Activated naive CD4-positive, alpha-beta T cell treated with anti-CD3 and anti-CD28 coated beads for 36 hours (primary cell): ENCODE data around the gene SNAPIN. TPM values are rescaled to one million over a fixed set of nuclear protein-coding genes. Genes with fewer than 3 reads are reported as not detected.
"Not testable (repeated sequence)": the region's sequence is repeated elsewhere in the genome, so short reads cannot be mapped to it uniquely, and the experiment has no call there.

Experiments
- CTCF ChIA-PET: fragments of 350-600 bp; sonication (Branson Sonifier 250); formaldehyde crosslinking; loops from one replicate; lab custom pipeline; 2021; ENCODE audit warnings: antibody characterized with exemption; lab: Charles Lee
- DNase-seq: peaks from one replicate; pipeline ENCODE4 v3.0.0-alpha.2; 2020
- H3K27ac Mint-ChIP-seq: one replicate; pipeline ENCODE4 v1.8.0; 2021; ENCODE audit warnings: mild to moderate bottlenecking, mixed read lengths
- H3K27me3 Mint-ChIP-seq: one replicate; pipeline ENCODE4 v1.8.0; 2021; ENCODE audit warnings: low read depth, mixed read lengths
- H3K36me3 Mint-ChIP-seq: one replicate; pipeline ENCODE4 v1.8.0; 2021; ENCODE audit warnings: low read depth, mixed read lengths
- H3K4me1 Mint-ChIP-seq: one replicate; pipeline ENCODE4 v1.8.0; 2021; ENCODE audit warnings: low read depth, mixed read lengths
- H3K4me3 Mint-ChIP-seq: one replicate; pipeline ENCODE4 v1.8.0; 2021; ENCODE audit warnings: mild to moderate bottlenecking, moderate library complexity, mixed read lengths
- H3K9me3 Mint-ChIP-seq: one replicate; pipeline ENCODE4 v1.8.0; 2021; ENCODE audit warnings: mixed read lengths
- intact Hi-C: fragments of 100-400 bp; cut with micrococcal nuclease; formaldehyde crosslinking; loops from one replicate; pipeline ENCODE4 v1.15.1; 2023
- total RNA-seq, 2 experiments: library from RNA; stranded (reverse); gene quantifications; one replicate each; pipeline ENCODE4 v1.2.3, GENCODE V29; 2021

Gene SNAPIN
- total RNA-seq, 2 experiments from 2014 or later = 24.4 to 26.2 TPM

DNA sequence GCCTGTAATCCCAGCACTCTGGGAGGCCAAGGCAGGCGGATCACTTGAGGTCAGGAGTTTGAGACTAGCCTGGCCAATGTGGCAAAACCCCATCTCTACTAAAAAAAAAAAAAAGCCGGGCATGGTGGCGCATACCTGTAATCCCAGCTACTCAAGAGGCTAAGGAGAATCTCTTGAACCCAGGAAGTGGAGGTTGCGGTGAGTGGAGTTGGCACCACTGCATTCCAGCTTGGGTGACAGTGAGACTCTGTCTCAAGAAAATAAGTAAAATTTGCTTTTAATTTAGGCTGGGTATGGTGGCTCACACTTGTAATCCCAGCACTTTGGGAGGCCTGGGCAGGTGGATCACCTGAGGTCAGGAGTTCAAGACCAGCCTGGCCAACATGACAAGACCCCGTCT, 18.3 kb upstream of the SNAPIN start:
- Mint-ChIP-seq H3K27ac (peak overlapping the region; percentile 5), H3K36me3 (peaks cover 69% of the 10 kb centered on the region), H3K4me1 (peaks cover 53% of the 10 kb centered on the region)
- H3K27me3 Mint-ChIP-seq, DNase-seq, H3K9me3 Mint-ChIP-seq, H3K4me3 Mint-ChIP-seq, intact Hi-C loops: not testable (repeated sequence)
- CTCF ChIA-PET = interaction anchor here (1.2 kb wide), 1 partner anchor 9 kb away, joined by 5 read pairs; no protein-coding TSS in a partner anchor

DNA sequence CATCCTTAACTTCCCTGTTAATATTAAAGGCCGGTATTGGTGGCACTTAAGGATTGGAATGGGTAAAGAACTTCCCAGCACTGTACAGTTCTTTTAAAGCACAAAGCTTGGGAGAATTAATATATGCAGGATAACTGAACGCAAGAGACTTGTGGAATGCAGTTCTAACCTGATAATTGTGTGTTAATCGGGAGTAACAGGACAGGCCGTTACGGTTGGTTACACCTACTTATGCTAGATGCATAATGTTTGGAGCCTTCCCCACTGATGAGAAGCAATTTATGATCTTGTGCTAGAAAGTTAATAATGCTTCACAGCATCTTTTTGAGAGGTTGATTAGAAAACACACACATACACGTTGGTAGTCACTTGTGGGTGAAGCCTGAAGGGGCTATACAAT, 17.6 kb upstream of the SNAPIN start:
- CTCF ChIA-PET = interaction anchor here (0.6 to 1.2 kb wide), 3 partner anchors 9 to 147 kb away, joined by 3 to 5 read pairs (median 3); no protein-coding TSS in a partner anchor
- Mint-ChIP-seq H3K27ac (peak overlapping the region; percentile 5), H3K27me3 (no peaks in the 10 kb centered on the region), H3K36me3 (peaks cover 72% of the 10 kb centered on the region), H3K4me1 (peaks cover 57% of the 10 kb centered on the region), H3K9me3 (no peaks in the 10 kb centered on the region), H3K4me3 (no peak overlapping the region)
- intact Hi-C loops = no loop called here
- DNase-seq = no peak

DNA sequence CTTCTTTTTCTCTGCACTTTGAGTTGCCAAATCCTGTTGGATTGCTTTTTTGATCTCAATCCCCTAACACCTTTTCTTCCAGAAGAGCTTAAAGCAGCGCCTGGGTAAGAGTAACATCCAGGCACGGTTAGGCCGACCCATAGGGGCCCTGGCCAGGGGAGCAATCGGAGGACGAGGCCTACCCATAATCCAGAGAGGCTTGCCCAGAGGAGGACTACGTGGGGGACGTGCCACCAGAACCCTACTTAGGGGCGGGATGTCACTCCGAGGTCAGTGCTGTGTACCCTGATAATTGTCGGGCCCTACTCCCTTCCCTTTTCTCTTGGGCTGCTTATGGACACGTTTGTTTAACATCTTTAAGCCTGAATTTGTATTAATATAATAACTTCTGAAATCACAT, 16.3 kb upstream of the SNAPIN start:
- DNase-seq = no peak
- peaks cover 51% of the 10 kb centered on the region for H3K4me1 Mint-ChIP-seq
- H3K27me3 Mint-ChIP-seq = no peaks in the 10 kb centered on the region
- peaks cover 69% of the 10 kb centered on the region for H3K36me3 Mint-ChIP-seq
- CTCF ChIA-PET = no interaction called here
- no peak overlapping the region for H3K4me3 Mint-ChIP-seq
- no peaks in the 10 kb centered on the region for H3K9me3 Mint-ChIP-seq
- intact Hi-C loops = no loop called here
- H3K27ac Mint-ChIP-seq = no peak overlapping the region

DNA sequence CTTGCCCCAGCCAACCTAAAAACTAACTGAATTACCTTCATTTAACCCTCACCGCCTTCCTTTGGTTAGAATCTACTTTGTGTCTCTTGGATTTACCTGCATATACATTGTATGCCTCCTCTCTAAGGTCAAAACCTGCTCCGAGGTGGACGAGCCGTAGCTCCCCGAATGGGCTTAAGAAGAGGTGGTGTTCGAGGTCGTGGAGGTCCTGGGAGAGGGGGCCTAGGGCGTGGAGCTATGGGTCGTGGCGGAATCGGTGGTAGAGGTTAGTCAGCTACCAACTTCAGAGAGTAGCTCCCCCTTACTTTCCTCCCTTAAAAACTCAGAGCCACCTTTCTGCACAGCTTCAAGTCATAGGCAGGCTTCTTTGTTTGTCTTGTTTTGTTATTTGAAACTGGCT, 15.4 kb upstream of the SNAPIN start:
- Mint-ChIP-seq H3K27me3 (no peaks in the 10 kb centered on the region), H3K4me3 (no peak overlapping the region), H3K9me3 (no peaks in the 10 kb centered on the region), H3K36me3 (peaks cover 67% of the 10 kb centered on the region), H3K4me1 (peaks cover 52% of the 10 kb centered on the region), H3K27ac (no peak overlapping the region)
- DNase-seq = no peak
- CTCF ChIA-PET = interaction anchor here (0.6 to 1.2 kb wide), 3 partner anchors 10 to 111 kb away, joined by 3 to 4 read pairs (median 3); no protein-coding TSS in a partner anchor
- intact Hi-C loops = no loop called here

DNA sequence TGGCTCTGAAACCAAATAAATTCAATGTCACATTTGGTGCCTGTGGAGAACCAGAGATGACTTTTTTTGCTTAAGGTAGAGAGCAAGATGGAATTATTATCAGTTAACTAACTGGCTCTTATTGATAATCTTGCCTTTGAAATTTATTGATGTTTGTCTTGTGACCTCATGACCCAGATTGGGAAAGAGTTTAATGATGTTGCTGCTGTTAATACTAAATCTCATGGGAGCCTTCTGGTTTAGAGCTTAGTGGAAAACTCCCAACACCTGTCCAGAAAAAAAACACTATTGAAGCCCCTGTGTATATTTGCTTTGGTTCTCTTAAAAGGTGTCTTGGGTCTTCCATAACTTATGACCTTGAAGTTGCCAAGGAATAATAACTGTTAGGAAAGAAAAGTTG, 14.7 kb upstream of the SNAPIN start:
- intact Hi-C loops = no loop called here
- Mint-ChIP-seq H3K36me3 (peaks cover 65% of the 10 kb centered on the region), H3K27ac (peak overlapping the region; percentile 75), H3K27me3 (no peaks in the 10 kb centered on the region), H3K4me3 (no peak overlapping the region), H3K4me1 (peaks cover 57% of the 10 kb centered on the region), H3K9me3 (no peaks in the 10 kb centered on the region)
- CTCF ChIA-PET = interaction anchor here (0.6 to 1.2 kb wide), 4 partner anchors 9 to 133 kb away, joined by 3 to 4 read pairs (median 3); no protein-coding TSS in a partner anchor
- DNase-seq = no peak

DNA sequence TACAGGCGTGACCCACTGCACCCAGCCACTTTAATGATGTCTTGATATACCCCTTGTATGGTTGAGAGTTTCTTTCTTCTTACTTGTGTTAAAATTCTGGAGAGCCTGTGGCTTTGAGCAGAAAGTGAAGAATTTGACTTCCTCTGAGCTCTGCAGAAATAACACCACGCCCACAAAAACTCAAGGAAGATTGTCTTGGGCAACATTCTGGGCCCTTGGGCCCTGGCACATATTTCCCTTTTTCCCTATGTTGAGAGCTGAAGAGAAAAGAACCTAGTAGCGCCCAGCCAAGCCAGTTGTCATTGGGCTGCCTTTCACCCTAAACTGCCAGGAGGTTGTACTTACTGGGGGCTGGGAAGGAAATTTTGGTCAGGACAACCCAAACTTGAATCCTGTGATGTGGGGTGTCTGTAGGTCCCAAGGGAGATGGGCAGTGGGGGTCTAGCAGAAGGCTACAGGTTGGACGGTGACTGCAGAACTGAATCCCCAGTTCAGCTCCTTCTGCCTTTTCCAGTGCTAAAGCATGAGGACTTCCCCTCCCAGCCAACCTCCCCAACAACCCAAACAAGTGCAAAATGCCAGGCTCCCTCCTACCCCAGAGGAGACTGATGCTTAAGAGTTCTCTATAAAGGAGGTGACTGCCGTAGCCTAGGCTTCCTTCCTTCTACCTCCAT, 11.7 kb upstream of the SNAPIN start:
- Mint-ChIP-seq H3K9me3 (no peaks in the 10 kb centered on the region), H3K27me3 (no peaks in the 10 kb centered on the region), H3K27ac (peak overlapping the region; percentile 35), H3K4me1 (peaks cover 62% of the 10 kb centered on the region), H3K36me3 (peaks cover 48% of the 10 kb centered on the region), H3K4me3 (no peak overlapping the region)
- intact Hi-C loops = no loop called here
- CTCF ChIA-PET = no interaction called here
- DNase-seq = no peak

DNA sequence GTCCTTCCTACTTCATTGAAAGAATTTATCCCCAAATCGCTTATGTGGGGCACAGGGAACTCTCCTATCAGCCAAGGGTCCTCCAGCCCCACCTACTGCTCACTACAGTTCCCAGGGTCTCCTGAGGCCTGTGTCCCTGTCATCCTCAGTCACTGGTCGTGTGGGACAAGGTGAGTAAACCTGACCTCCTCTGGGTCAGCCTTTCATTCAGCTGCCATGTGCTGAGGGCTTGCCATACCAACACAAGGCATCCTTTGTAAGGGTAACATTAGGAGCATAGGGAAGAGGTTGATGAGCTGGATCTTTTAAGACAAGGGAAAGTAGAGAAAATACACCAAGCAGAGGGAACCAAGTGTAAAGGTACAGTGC, 11.2 kb upstream of the SNAPIN start:
- Mint-ChIP-seq H3K36me3 (peaks cover 44% of the 10 kb centered on the region), H3K27ac (peak overlapping the region; percentile 35), H3K4me3 (no peak overlapping the region), H3K27me3 (no peaks in the 10 kb centered on the region), H3K4me1 (peaks cover 58% of the 10 kb centered on the region), H3K9me3 (no peaks in the 10 kb centered on the region)
- DNase-seq = no peak
- intact Hi-C loops = no loop called here
- CTCF ChIA-PET = no interaction called here

DNA sequence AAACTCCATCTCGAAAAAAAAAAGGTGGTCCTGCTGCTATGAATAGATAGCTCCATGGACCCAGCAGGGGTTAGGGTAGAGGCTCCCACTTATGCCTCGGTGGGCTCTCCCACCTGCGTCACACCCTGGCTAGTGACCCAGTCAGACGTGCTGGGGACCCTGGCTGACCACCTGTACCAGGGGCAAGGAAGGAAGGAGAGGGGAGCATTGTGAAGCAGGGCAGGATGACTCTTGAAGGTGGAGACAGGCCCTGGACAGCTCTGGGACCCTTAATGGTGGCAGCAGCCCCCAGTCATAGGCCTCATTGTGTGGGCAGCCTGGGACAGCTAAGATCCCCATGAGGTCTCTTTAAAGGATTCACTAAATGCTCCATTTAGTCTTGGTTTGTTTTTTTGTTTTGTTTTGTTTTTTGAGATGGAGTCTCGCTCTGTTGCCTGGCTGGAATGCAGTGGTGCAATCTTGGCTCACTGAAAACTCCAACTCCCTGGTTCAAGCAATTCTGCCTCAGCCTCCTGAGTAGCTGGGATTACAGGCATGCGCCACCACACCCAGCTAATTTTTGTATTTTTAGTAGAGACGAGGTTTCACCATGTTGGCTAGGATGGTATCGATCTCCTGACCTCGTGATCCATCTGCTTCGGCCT, 10.4 kb upstream of the SNAPIN start:
- no peak for DNase-seq
- Mint-ChIP-seq H3K36me3 (peaks cover 41% of the 10 kb centered on the region), H3K27me3 (no peaks in the 10 kb centered on the region), H3K27ac (peak overlapping the region; percentile 57), H3K9me3 (no peaks in the 10 kb centered on the region), H3K4me3 (no peak overlapping the region), H3K4me1 (peaks cover 55% of the 10 kb centered on the region)
- CTCF ChIA-PET = interaction anchor here (0.6 to 1.1 kb wide), 2 partner anchors 76 to 282 kb away, joined by 5 read pairs; no protein-coding TSS in a partner anchor
- intact Hi-C loops = no loop called here

DNA sequence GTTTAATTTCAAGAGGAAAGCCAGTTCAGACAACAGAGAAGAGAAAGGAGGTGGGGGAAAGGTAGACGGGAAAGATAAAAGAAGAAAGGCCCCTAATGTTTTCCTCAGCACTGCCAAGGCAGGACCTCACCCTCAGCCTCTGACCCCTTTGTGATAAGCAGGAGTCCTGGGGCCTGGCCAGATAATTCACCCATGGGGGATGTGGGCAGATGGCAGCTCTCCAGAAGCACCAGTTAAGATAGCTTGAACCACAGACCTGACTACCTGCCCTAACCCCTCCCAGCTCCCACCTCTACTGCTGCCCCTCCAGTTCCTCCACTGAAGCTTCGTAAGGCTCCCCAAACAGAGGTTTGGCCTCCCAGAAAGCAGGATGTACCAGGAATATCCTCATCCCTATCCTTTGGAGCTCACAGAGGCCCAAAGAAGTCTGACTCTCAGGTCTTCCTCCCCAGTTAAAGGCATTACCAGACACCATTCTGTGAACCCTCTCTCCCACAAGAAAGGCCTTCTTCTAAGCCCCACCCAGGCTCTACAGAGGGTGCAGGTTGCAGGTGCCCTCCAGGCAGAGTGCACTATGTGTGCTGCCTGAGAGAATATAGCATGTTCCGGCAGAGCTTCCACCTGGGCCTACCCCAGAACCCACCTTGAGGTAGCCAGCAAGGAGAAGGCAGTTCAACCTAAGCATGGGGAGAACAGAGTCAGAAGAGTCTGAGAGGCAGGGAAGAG, 9.2 kb upstream of the SNAPIN start:
- CTCF ChIA-PET = interaction anchor here (0.8 to 1.4 kb wide), 3 partner anchors 9 to 147 kb away, joined by 3 to 5 read pairs (median 3); no protein-coding TSS in a partner anchor
- Mint-ChIP-seq H3K36me3 (peaks cover 29% of the 10 kb centered on the region), H3K4me3 (no peak overlapping the region), H3K9me3 (no peaks in the 10 kb centered on the region), H3K27ac (peak overlapping the region; percentile 57), H3K4me1 (peaks cover 44% of the 10 kb centered on the region), H3K27me3 (no peaks in the 10 kb centered on the region)
- no peak for DNase-seq
- intact Hi-C loops = no loop called here

DNA sequence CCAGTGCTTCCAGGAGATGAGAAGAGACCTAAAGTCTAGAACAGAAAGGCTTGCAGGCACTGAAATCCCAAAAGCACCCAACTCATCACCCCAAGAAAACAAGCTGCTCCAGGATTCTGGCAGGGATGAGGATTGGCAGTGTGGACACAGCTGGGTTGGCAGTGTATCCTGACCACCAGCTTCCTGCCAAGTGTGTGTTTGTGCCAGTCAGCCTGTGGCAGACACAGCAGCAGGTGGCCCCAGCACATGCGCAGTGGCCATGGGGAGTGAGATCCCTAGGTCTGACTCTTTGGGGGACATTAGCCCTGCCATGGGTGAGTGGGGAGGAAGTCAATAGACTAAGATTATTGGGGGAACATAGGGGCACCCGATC, 8.7 kb upstream of the SNAPIN start:
- peak overlapping the region; percentile 57 for H3K27ac Mint-ChIP-seq
- H3K36me3 Mint-ChIP-seq = peaks cover 25% of the 10 kb centered on the region
- DNase-seq = peak; percentile 12
- intact Hi-C loops = no loop called here
- no peaks in the 10 kb centered on the region for H3K9me3 Mint-ChIP-seq
- H3K4me1 Mint-ChIP-seq = peaks cover 41% of the 10 kb centered on the region
- no peak overlapping the region for H3K4me3 Mint-ChIP-seq
- no peaks in the 10 kb centered on the region for H3K27me3 Mint-ChIP-seq
- CTCF ChIA-PET = interaction anchor here (1.3 to 1.4 kb wide), 2 partner anchors 10 to 116 kb away, joined by 3 to 5 read pairs; no protein-coding TSS in a partner anchor

DNA sequence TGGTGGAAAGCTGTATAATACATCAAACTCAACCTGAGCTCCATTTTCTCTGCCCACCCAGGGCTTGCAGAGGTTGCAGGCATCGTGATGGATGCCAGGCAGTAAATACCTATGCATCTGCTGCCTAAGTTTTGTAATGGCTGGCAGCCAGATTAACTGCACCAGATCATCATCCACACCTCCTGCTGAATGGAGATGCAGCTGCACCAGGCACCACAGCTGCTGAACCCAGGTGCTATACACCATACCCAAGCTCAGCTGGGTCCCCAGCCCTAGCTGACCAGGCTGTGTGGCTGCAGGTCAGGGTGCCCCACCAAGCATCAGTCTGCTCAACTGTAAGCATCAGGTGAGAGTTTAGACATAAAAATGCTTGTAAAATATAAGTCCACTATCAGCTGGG, 6.7 kb upstream of the SNAPIN start:
- H3K36me3 Mint-ChIP-seq = peaks cover 6% of the 10 kb centered on the region
- no peaks in the 10 kb centered on the region for H3K9me3 Mint-ChIP-seq
- H3K4me1 Mint-ChIP-seq = peaks cover 28% of the 10 kb centered on the region
- no peak for DNase-seq
- no peaks in the 10 kb centered on the region for H3K27me3 Mint-ChIP-seq
- CTCF ChIA-PET = interaction anchor here (0.6 to 0.8 kb wide), 2 partner anchors 56 to 142 kb away, joined by 4 to 5 read pairs; no protein-coding TSS in a partner anchor
- no peak overlapping the region for H3K27ac Mint-ChIP-seq
- intact Hi-C loops = no loop called here
- no peak overlapping the region for H3K4me3 Mint-ChIP-seq

DNA sequence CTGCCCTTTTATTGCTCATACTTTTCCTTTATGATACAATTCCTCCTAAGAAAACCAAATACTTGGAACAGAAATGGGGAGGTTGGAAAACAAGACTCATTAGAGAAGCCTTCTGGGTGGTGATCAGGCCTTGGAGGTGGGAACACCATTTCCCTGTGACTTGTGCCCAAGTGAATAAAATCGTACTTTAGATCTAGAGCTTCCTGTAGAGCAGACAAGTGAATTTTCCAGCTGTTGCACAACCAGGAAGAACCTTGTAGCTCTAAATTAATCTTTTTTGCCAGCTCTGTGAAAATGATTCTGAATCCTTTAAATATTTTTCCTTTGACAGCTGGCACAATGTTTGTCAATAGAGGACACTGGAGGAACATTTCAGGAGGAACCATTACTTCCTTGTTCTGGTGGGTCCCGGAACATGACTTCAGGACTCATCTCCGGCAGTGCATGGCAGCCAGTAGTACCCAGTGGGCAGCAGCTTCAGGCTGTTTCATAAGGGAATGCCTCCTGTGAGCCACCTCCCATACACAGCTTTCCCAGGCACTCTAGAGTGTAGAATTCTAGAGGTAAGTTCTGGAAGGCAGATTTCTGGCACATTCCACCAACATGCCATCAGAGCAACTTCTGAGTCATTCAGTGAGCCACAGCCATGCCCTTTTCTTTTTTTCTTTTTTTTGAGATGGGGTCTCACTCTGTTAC, 5.5 kb upstream of the SNAPIN start:
- no peaks in the 10 kb centered on the region for H3K9me3 Mint-ChIP-seq
- no peak overlapping the region for H3K4me3 Mint-ChIP-seq
- CTCF ChIA-PET = interaction anchor here (0.9 kb wide), 1 partner anchor 10 kb away, joined by 4 read pairs; no protein-coding TSS in a partner anchor
- DNase-seq = no peak
- no peak overlapping the region for H3K27ac Mint-ChIP-seq
- H3K4me1 Mint-ChIP-seq = peaks cover 22% of the 10 kb centered on the region
- intact Hi-C loops = no loop called here
- H3K36me3 Mint-ChIP-seq = peaks cover under 1% of the 10 kb centered on the region
- H3K27me3 Mint-ChIP-seq = no peaks in the 10 kb centered on the region
